RWPE2 (cell line): Measurements from ENCODE around the gene MAEA.

Experiments
- ATAC-seq: fragments of 200-7000 bp; cut with Tn5 transposase; 3 replicates; pipeline ENCODE4 v1.9.1; 2021; ENCODE audit warnings: low read depth
- DNase-seq: peaks from one replicate; pipeline ENCODE4 v3.0.0-alpha.2; 2020; ENCODE audit warnings: low spot score
- H3K27ac ChIP-seq: fragments of 450-650 bp; 2 replicates; pipeline ENCODE4 v1.5.1; 2017; ENCODE audit warnings: mild to moderate bottlenecking; ENCODE audit not compliant: poor library complexity, severe bottlenecking
- H3K27me3 ChIP-seq: fragments of 250-450 bp; sonication (Bioruptor Pico); 2 replicates; pipeline ENCODE4 v1.5.1; 2021; ENCODE audit warnings: mild to moderate bottlenecking, moderate library complexity; ENCODE audit not compliant: insufficient read depth, poor library complexity, severe bottlenecking
- H3K36me3 ChIP-seq: fragments of 250-450 bp; sonication (Bioruptor Pico); 2 replicates; pipeline ENCODE4 v1.5.1; 2020; ENCODE audit warnings: low read depth, mild to moderate bottlenecking, moderate library complexity
- H3K4me1 ChIP-seq: fragments of 250-450 bp; sonication (Bioruptor Pico); 2 replicates; pipeline ENCODE4 v1.5.1; 2021; ENCODE audit warnings: mild to moderate bottlenecking, moderate library complexity; ENCODE audit not compliant: insufficient read depth, poor library complexity, severe bottlenecking
- H3K4me3 ChIP-seq: fragments of 250-450 bp; sonication (Bioruptor Pico); 2 replicates; pipeline ENCODE4 v1.5.1; 2021; ENCODE audit warnings: mild to moderate bottlenecking, moderate library complexity; ENCODE audit not compliant: severe bottlenecking
- H3K9me3 ChIP-seq: fragments of 250-450 bp; sonication (Bioruptor Pico); 2 replicates; pipeline ENCODE4 v1.5.1; 2021; ENCODE audit warnings: mild to moderate bottlenecking, moderate library complexity; ENCODE audit not compliant: severe bottlenecking
- CTCF ChIP-seq: fragments of 450-650 bp; IDR thresholded peaks from one replicate; pipeline ENCODE4 v1.5.1; 2017; ENCODE audit warnings: mild to moderate bottlenecking, moderate library complexity; ENCODE audit not compliant: poor library complexity, severe bottlenecking

The MAEA gene

DNA sequence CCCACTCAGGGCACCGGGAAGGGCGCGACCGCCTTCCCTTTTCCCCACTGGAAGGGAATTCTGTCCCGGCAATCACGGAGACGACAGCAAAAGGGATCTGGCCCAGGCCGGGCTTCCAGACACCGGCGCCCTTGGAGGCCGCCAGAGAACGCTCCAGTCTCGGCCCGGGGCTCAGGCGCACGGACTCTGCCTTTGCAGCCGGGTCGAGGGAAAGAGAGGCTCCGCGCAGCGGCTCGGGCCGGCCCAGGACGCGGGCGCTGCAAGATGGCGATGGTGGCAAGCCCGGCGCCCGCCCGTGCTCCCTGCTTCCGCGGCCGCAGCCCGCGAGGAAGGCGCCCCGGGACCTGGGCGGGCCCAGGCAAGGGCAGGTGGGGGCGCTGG lies 41.8 kb upstream of the MAEA start:
- peak; percentile 61 for DNase-seq
- H3K27ac ChIP-seq = peak overlapping the region; percentile 93
- peaks cover 11% of the 10 kb centered on the region for H3K9me3 ChIP-seq
- ATAC-seq = peak; percentile 55; the same call in 1 of the 3 replicates
- H3K4me3 ChIP-seq = peak overlapping the region; percentile 78
- H3K4me1 ChIP-seq = peaks cover 16% of the 10 kb centered on the region
- TF ChIP-seq CTCF = no peak
- peaks cover 29% of the 10 kb centered on the region for H3K36me3 ChIP-seq
- H3K27me3 ChIP-seq = no peaks in the 10 kb centered on the region

DNA sequence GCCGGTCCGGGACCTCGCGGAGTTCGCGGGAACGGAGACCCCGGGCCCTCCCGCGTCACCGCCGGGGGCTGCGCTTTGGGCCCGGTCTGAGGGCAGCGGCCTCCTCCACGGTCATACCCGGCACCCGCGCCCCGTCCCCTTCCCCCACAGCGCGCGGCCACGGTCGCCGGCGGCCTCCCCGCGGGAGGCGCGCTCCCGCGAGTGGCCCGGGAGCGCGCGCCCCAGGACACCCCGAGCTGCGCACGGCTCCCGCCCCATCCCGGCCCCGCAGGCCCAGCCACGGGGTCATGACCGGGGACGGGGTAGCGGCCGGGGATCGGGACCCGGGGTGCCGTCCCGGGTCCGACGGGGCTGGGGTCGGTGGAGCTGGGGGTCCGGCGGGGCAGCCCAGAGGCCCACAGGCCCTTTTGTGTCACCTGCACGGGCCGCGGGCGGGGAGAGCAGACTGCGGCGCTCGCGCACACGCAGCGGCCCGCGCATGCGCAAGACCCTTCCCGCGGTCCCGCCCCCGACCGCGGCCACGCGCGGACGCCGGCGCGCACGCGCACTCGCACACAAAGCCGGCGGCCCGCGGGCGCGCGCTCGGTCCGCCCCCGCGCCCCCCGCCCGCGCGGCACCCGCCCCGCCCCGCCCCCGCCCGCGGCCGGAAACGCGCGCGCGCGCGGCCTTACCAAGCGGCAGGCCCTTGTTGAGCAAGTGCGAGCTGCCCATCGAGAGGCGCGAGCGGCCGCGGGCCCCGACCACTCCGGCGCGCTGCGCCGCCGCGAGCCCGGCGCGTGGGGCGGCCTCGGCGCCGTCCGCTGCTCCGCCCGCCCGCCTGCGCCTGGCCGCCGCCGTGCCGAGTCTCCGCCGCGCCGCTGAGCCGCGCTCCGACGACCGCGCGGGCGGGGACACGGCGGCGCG lies 41.2 kb upstream of the MAEA start, which contains the start of gene CTBP1:
TSS of gene CTBP1 (minus strand) at position 886 of the 903 bp plus-strand sequence. CDS start 7,799 bp downstream, outside the sequence.
- peaks cover 26% of the 10 kb centered on the region for H3K36me3 ChIP-seq
- DNase-seq (peak; percentile 70), ATAC-seq (peak; percentile 56)
- H3K4me3 ChIP-seq = peak within 1 kb of the TSS; percentile 78
- H3K27me3 ChIP-seq = no peaks in the 10 kb centered on the region
- H3K27ac ChIP-seq = peak within 1 kb of the TSS; percentile 93
- H3K4me1 ChIP-seq = peaks cover 16% of the 10 kb centered on the region
- H3K9me3 ChIP-seq = peaks cover 16% of the 10 kb centered on the region
- TF ChIP-seq CTCF = no peak

- H3K9me3 ChIP-seq = peaks cover 22% of the 10 kb centered on the region
- no peaks in the 10 kb centered on the region for H3K27me3 ChIP-seq
- ATAC-seq (peak; percentile 45), DNase-seq (peak; percentile 76)
- no peak for TF ChIP-seq CTCF
- H3K4me1 ChIP-seq = peaks cover 16% of the 10 kb centered on the region
- H3K27ac ChIP-seq = peak overlapping the region; percentile 93
- peaks cover 19% of the 10 kb centered on the region for H3K36me3 ChIP-seq
- peak overlapping the region; percentile 78 for H3K4me3 ChIP-seq
Observed at GRCh38 chr4:1249148-1249730, 40.5 kb upstream of the MAEA start.

- TF ChIP-seq CTCF = no peak
- Histone ChIP-seq H3K4me3 (peak overlapping the region; percentile 78), H3K4me1 (peaks cover 16% of the 10 kb centered on the region), H3K9me3 (peaks cover 27% of the 10 kb centered on the region), H3K27ac (peak overlapping the region; percentile 93), H3K36me3 (peaks cover 19% of the 10 kb centered on the region), H3K27me3 (no peaks in the 10 kb centered on the region)
- ATAC-seq (no peak), DNase-seq (peak; percentile 59)
Observed at GRCh38 chr4:1249731-1250526, 39.8 kb upstream of the MAEA start.
